ENCODE results near the gene DUSP10.

DUSP10 gene

DNA sequence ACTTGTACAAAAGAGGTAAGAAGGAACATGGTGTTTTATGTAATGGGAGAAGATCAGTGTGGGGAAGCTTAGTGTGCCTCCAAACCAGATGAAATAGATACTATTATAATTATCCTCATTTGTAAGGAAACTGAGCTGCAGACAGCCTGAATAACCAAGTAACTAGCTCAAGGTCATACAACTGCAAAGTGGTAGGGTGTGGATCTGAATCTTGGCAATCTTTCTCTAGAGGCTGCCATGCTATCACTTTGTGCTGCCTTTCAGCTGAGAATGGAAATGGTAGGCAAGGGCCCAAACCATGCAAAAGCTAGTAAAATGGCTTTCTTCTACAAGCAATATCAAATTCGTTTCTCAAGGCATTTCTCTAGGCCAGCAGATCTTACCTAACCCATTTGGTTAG, 51.0 kb downstream of the DUSP10 start:
- DNase-seq: no peak

DNA sequence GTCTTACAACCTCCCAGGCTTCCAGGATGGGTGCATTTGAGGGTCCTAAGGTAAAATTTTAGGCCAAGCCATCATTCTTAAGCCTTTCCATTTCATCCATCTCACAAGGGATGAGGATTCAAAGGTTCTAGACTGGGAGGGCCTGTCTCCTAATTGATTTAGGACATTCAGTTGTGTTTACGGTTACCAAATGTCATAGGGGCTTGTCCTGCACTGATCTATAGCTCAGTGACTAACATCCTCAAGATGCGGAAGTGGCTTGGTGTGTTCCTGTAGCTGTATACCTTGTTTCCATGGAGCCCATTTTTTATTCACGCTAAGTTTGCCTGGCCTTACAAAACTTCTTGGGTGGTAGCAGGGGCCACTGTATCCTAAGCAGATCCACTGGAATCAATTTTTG, 52.8 kb downstream of the DUSP10 start:
- no peak for DNase-seq

DNA sequence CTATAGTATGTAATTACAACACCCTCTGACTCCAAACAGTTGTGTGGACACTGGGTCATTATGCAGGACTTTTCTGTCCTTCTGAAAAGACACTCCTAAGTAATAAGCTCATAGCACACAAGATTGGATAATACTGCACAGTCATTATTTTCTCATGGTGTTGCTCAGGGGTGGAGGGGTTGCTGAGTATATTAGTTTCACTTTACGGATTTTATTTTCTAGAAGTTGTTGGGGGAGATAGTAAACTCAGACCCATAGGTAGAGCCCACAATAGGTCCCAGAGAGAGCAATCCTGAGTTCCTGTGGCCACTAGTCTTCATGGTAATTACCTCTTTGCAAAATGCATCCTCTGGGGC, 53.4 kb downstream of the DUSP10 start:
- DNase-seq: no peak

DNA sequence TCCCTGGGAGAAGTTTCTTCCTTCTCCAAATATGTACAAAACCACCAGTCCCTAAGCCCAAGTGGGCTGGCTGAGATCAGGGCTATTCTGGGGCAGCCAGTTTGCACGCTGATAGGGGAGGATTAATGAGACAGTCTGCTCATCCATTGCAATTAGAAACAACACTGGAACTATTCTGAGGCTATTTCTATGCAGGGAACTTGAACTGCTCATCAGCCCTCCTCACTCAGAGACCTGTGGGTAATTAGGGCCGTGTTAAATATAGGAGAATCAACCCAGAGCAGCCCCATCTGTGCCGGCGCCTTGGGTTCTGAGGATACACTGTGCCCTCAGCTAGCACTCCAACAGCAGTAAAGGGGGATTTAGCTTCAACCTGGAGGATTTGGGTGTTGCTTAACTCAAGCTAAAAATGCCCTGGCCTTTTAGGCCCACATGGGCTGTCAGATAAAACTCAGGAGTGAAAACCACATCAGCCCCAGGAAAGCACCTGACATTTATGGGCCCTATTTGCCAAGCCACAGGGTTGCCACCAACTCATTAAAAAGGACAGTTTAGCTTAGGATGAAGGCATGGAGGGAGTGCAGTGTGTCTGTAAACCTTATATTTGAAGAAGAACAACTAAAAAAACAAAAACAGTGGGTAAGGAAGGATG, 53.9 kb downstream of the DUSP10 start:
- DNase-seq: no peak

DNA sequence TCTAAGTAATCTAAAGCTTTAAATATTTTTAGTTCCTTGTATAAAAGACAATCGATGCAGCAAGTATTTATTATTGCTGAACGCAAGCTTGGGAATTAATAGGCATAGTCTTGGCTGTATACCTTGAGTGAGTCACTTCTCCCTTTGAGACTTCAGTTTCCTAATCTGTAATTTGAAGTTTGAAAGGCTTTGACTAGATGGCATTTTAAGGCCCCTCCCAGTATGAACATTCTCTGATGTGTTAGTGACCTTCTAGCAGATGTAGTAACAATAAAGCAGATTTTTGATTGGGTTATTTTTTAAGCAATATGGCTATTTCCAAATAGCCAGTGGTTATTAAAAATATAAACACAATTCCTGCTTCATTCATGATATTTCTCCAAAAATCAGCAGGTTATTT, 58.2 kb downstream of the DUSP10 start:
- no peak for DNase-seq

DNA sequence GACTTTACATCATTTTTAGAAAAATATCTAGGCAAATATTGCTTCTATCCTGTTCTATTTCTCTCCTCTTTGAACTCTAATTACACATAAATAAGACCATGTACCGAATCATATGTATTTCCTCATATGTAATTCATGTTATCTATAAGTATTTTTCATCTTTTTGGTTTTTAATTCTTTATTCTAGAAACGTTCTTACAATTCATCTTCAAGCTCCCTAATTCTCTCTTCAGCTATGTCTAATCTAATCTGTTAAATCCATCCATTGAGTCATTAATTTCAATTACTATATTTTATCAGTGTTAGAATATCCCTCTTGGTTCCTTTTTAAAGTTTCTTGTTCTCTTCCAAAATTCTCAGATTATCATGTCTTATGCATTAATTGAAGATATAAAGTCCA, 61.8 kb downstream of the DUSP10 start:
- DNase-seq: no peak

DNA sequence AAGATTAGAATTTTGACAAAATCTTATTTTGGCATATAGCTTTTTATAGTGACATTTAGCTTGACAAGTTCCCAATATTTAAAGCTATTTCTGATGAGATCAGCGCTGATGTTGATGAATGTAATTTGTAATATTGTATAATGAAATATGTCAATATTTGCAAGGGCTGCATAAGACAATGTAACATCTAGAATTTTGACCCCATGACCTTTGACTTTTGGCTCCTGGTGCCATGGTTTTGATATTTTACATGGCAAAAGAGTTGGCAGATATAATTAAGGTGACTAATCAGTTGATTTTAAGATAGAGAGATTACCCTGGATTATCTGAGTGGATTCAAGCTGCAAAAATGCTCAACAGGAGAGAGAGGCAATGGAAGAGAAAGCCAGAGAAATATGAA, 63.9 kb downstream of the DUSP10 start:
- no peak for DNase-seq

DNA sequence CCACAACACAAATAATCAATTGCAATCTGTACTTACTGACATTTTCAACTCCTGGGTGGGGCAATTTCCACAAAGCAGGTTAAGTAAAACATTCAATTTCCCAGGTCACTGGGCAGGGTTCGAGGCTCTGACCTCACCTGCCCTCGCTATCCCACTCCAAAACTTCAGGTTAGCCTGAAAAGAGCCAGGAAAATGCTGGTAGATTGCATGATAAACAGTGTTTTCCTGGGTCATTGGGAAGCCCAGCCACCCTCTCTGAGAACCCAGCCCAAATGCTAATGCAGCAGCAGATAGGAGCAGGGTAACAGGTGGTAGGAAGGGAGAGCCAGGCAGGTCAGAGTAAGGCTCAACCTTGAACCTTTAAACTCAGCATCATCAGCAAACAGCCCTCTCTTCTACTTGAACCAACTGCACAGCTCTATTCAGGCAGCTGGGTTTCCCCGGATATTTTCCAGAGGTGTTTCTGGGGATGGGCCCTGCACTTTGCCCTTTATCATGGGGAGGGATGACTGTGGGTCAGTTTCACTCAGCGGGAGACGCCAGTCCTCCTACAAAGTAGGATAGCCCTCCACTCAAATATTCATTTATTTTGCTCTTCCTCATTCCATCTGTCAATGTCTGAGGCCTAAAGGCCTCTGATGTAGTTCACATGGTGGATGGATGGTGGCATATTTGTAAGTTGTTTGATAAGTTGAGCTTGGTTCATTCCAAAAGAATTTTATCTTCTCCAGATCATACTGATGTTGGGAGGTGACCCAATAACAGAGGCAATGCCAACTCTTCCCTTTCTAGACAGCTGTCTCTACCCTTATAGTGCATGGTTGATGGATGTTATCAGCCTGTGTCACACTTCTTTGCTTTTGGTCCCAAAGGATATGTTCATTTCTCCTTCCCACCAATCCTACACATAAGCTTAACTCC, 65.7 kb downstream of the DUSP10 start:
- DNase-seq: no peak

DNA sequence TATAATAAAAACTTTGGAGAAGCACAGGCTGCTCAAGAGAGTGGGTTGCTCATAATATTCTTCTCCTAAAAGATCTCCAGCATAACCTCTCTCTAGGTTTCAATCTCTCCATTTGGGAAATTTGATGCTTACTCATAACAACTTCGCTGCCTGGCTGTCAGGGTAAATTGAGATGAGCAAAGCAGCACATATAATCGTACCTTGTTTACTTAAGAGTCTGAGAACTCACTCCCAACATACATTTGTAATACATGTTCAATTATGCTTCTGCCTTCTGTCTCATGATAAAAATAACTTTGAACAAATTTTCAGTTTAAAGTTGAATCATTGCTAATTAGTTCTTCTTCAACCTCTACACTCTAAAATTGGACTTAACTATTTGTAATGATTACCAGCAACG, 68.9 kb downstream of the DUSP10 start:
- DNase-seq: no peak

DNA sequence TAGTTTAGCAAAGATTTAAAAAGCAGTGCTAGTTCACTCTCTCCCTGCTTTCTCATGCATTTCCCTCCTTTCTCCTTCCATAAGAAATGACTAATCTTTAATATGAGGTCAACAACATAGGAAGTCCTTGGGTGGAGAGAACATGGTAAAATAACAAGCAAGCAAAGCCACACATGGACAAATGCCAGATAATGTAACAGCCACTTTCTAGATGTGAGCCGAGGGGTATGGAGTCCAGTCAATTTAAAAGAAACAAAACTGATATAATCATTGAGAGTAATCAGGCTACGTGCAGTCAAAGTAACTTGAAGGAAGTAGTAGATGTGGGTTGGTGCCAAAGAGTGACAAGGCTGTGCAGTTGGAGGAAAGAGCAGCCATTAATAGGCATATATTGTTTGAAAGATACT, 69.6 kb downstream of the DUSP10 start:
- no peak for DNase-seq

DNA sequence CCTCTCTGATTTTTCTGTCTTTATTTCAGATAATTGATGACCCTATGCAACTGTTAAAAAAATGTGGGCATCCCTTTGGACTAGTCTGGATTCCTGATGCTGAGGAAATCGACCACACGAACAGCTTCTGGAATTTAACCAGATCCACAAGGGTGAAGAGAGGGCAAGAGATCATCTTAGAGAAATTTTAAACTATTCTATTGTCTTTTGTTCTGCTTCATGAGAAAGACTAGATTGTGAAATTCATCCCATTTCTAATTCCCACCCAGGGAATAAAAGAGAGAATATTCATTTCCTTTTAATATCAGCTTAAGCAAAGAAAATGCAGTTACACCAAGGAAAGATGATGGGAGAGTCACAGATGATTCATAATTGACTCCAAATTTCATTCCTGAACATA, 71.8 kb downstream of the DUSP10 start:
- no peak for DNase-seq

DNA sequence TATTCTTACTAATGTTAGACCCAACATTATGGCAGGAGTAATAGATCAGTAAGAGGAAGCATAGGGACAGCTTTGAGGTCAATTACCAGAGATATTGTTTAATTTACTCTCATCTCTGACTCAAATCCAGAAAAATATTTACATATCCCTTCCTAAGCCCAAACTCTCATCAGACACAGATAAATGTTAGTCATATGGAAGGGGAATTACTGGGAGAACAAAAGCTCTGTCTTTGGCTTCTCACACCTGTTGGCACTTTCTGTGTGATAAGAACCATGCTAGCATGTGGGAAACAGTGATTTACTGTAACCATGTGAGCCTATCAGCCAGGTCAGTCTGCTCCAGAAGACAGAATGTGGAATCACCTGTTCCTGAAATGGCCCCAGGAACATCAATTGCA, 72.4 kb downstream of the DUSP10 start:
- DNase-seq: no peak

DNA sequence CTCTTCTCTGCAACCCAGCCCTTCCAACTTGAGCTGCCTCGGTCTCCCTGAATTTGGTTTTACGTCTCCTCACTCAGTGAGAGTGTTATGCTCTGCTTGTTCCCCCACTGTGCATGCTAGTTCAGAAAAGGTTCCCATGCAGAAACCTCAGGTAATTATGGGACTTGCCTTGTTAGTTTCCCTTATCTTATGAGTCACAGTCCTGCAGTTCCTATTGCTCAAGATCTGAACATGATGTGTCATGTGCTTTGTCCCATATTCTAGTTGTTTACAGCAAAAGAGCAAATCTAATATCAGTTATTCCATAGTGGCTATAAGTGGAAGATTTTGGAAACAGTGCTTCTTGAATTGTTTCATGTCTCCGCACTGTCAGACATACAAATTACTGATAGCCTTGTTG, 74.4 kb downstream of the DUSP10 start:
- DNase-seq: no peak

DNA sequence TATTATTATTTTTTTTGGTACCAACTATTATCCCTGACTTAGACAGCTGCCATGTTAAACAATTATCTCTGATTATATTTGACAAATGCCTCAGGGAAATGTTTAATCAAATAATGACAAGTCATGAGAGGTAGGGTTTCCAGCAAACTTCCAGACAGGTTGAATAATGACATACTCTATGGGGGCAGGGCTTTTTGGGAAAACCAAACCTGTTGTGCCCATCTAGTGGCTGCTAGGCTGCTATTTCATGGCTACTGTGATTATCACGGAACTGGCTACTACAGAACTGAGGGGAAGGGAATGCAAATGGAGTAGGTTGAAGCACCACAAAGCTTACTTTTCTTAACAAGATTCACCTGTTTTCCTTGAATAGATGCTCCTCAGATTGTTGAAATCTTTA, 77.6 kb downstream of the DUSP10 start:
- DNase-seq: no peak

DNA sequence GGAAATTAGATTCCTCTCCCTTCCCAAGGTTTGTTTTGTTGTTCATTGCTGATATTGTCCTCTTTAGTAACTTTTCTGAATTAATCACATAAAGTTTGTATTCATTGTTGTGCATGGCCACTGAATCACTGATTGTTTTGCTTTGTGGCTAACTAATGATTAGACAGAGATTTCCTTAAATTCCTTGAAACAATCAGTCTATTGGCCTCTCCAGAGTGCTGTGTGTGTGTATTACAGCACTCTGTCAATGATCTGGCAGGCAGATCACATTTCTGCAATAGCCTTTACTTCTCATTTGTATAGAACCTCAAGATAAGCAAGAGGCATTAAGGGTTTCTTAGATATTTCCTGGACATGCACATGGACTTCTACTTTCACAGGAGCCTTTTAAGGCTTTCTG, 78.6 kb downstream of the DUSP10 start:
- DNase-seq: no peak

DNA sequence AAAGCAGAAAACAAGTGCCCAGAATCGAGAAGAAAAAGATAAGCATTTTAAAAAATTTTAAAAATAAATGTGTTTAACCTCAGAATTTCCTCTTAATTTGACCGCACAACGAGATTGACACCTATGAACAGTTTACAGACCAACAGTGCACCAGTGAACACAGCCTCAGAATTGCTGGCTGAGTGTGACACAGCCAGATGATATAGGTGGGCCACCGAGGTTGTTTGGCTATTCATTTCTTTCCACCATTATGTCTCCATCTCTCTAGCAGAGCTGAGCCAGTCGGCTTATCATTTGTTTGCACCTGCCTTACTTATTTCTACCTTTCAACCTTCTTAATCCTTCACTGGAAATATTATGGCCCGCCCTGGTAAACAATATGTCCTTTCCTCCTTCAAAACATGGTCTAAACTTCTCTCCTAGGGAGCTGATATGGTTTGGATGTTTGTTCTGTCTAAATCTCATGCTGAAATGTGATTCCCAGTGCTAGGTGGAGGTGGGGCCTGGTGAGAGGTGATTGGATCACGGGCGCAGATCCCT, 86.1 kb downstream of the DUSP10 start:
- no peak for DNase-seq

Data from activated CD8-positive, alpha-beta memory T cell treated with anti-CD3 and anti-CD28 coated beads, Interleukin-2, amount 50 U/mL, for 48 hours (primary cell).